PC-3 (cell line): ENCODE results near the gene FKBP1A. TPM values are rescaled to one million over a fixed set of nuclear protein-coding genes. Genes with fewer than 3 reads are reported as not detected.
"Not testable (repeated sequence)": the region's sequence is repeated elsewhere in the genome, so short reads cannot be mapped to it uniquely, and the experiment has no call there.

Source experiments
- ATAC-seq: fragments of 200-7000 bp; cut with Tn5 transposase; 2 replicates; pipeline ENCODE4 v1.9.1; 2020; ENCODE audit warnings: mild to moderate bottlenecking, moderate library complexity
- BruUV-seq: library from RNA; stranded (reverse); fragments of 400-500 nt; replicated peaks from 2 replicates; lab custom pipeline; 2021; lab: Mats Ljungman, UMichigan
- CTCF ChIA-PET: fragments of 300-600 bp; sonication (Branson Sonifier 250); formaldehyde crosslinking; loops from one replicate; lab custom pipeline; 2022; ENCODE audit warnings: antibody characterized with exemption; lab: Charles Lee
- POLR2A ChIA-PET: fragments of 300-600 bp; sonication (Branson Sonifier 250); formaldehyde crosslinking; loops from one replicate; lab custom pipeline; 2022; ENCODE audit warnings: antibody characterized with exemption; ENCODE audit not compliant: unreplicated experiment; lab: Charles Lee
- DNase-seq: peaks from one replicate; pipeline ENCODE4 v3.0.0-alpha.2; 2015
- H2AFZ ChIP-seq: fragments of 300-600 bp; sonication (generic); 2 replicates; pipeline ENCODE4 v1.6.0; 2016; ENCODE audit warnings: antibody characterized with exemption, low read length
- H3F3A ChIP-seq: fragments of 300-600 bp; sonication (generic); one replicate; pipeline ENCODE4 v1.6.0; 2017; ENCODE audit warnings: antibody characterized with exemption, low read length, control low read depth, mild to moderate bottlenecking; ENCODE audit not compliant: unreplicated experiment
- H3K27ac ChIP-seq: fragments of 300-600 bp; sonication (generic); 2 replicates; pipeline ENCODE4 v1.5.1; 2016; ENCODE audit warnings: mild to moderate bottlenecking, low read length
- H3K27me3 ChIP-seq: fragments of 300-600 bp; sonication (generic); 2 replicates; pipeline ENCODE4 v1.6.1; 2016; ENCODE audit warnings: low read length, mixed read lengths
- H3K36me3 ChIP-seq: fragments of 300-600 bp; sonication (generic); 2 replicates; pipeline ENCODE4 v1.6.1; 2016; ENCODE audit warnings: low read depth, mixed run types, low read length, mixed read lengths
- H3K4me1 ChIP-seq: fragments of 300-600 bp; sonication (generic); 2 replicates; pipeline ENCODE4 v1.5.1; 2016; ENCODE audit warnings: low read length; ENCODE audit not compliant: insufficient read depth
- H3K4me2 ChIP-seq: fragments of 300-600 bp; sonication (generic); 2 replicates; pipeline ENCODE4 v1.6.0; 2016; ENCODE audit warnings: low read length
- H3K4me3 ChIP-seq: fragments of 300-600 bp; sonication (generic); 2 replicates; pipeline ENCODE4 v1.5.1; 2016; ENCODE audit warnings: mild to moderate bottlenecking, low read length, mixed read lengths
- H3K79me2 ChIP-seq: fragments of 300-600 bp; sonication (generic); 2 replicates; pipeline ENCODE4 v1.6.1; 2017; ENCODE audit warnings: low read length, mixed read lengths
- H3K9ac ChIP-seq: fragments of 300-600 bp; sonication (generic); 2 replicates; pipeline ENCODE4 v1.6.0; 2016; ENCODE audit warnings: mild to moderate bottlenecking, low read length
- H3K9me2 ChIP-seq: fragments of 300-600 bp; sonication (generic); replicated peaks from 2 replicates; pipeline ENCODE4 v1.6.1; 2016; ENCODE audit warnings: mixed run types, low read length, mixed read lengths
- H3K9me3 ChIP-seq: fragments of 300-600 bp; sonication (generic); 2 replicates; pipeline ENCODE4 v1.6.1; 2016; ENCODE audit warnings: low read length, mixed read lengths
- H4K20me1 ChIP-seq: fragments of 300-600 bp; sonication (generic); 2 replicates; pipeline ENCODE4 v1.6.1; 2016; ENCODE audit warnings: low read length, mixed read lengths
- EZH2 ChIP-seq: fragments of 300-600 bp; sonication (generic); IDR thresholded peaks from one replicate; pipeline ENCODE4 v1.6.1; 2017; ENCODE audit warnings: antibody characterized with exemption, mild to moderate bottlenecking, low read length; ENCODE audit not compliant: unreplicated experiment
- EZH2phosphoT487 ChIP-seq: fragments of 300-600 bp; sonication (generic); IDR thresholded peaks from 2 replicates; pipeline ENCODE4 v1.6.1; 2018; ENCODE audit warnings: mild to moderate bottlenecking, antibody characterized with exemption, low read length, borderline replicate concordance
- intact Hi-C: fragments of 100-400 bp; cut with micrococcal nuclease; formaldehyde crosslinking; loops from 2 replicates; pipeline ENCODE4 v1.9.0; 2023
- total RNA-seq: library from RNA; depleted of rRNA; stranded (reverse); fragments of >200 nt; gene quantifications from 2 replicates; pipeline ENCODE4 v1.2.3, GENCODE V29; 2014
- TF ChIP-seq, protein P1 (sequence below): fragments of 300-600 bp; sonication (generic); conservative IDR thresholded peaks from 2 replicates; pipeline ENCODE4 v1.5.1; 2017; ENCODE audit warnings: antibody characterized with exemption, low read depth, mild to moderate bottlenecking, low read length

FKBP1A gene
- total RNA-seq, 1 experiment from 2014 or later, result 178 TPM

GRCh38 chr20:1401451-1401907 lies 8.6 kb upstream of the FKBP1A start:
- H3K9ac ChIP-seq, result no peak overlapping the region
- no peaks in the 10 kb centered on the region for H3K9me3 ChIP-seq
- intact Hi-C loops, result loop anchor here (2.0 kb wide), 1 partner anchor 35 kb away; no protein-coding TSS in a partner anchor
- ATAC-seq, result peak; percentile 40
- POLR2A ChIA-PET, result interaction anchor here (0.7 kb wide), 1 partner anchor 18 kb away, joined by 7 read pairs; no protein-coding TSS in a partner anchor
- H3K9me2 ChIP-seq, result no peaks in the 10 kb centered on the region
- H3K4me2 ChIP-seq, result peak overlapping the region; percentile 44
- CTCF ChIA-PET, result no interaction called here
- no TSS peak for BruUV-seq
- H2AFZ ChIP-seq, result no peak overlapping the region
- peak; percentile 79 for DNase-seq
- peak overlapping the region; percentile 93 for H3K27ac ChIP-seq
- H3K4me1 ChIP-seq, result peaks cover 57% of the 10 kb centered on the region
- no peak overlapping the region for H3K4me3 ChIP-seq
- H4K20me1 ChIP-seq, result no peaks in the 10 kb centered on the region
- H3K36me3 ChIP-seq, result peaks cover 6% of the 10 kb centered on the region; the same call in 1 of the 2 replicates
- H3K79me2 ChIP-seq, result no peaks in the 10 kb centered on the region
- peaks cover 8% of the 10 kb centered on the region for H3F3A ChIP-seq
- no peaks in the 10 kb centered on the region for H3K27me3 ChIP-seq
- TF ChIP-seq, protein P1, sequence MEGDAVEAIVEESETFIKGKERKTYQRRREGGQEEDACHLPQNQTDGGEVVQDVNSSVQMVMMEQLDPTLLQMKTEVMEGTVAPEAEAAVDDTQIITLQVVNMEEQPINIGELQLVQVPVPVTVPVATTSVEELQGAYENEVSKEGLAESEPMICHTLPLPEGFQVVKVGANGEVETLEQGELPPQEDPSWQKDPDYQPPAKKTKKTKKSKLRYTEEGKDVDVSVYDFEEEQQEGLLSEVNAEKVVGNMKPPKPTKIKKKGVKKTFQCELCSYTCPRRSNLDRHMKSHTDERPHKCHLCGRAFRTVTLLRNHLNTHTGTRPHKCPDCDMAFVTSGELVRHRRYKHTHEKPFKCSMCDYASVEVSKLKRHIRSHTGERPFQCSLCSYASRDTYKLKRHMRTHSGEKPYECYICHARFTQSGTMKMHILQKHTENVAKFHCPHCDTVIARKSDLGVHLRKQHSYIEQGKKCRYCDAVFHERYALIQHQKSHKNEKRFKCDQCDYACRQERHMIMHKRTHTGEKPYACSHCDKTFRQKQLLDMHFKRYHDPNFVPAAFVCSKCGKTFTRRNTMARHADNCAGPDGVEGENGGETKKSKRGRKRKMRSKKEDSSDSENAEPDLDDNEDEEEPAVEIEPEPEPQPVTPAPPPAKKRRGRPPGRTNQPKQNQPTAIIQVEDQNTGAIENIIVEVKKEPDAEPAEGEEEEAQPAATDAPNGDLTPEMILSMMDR, result no peak
- TF ChIP-seq EZH2, result no peak
- no peak for TF ChIP-seq EZH2phosphoT487

GRCh38 chr20:1399678-1400366 lies 7.0 kb upstream of the FKBP1A start:
- peak; percentile 48 for ATAC-seq
- H3K79me2 ChIP-seq, H3K9me3 ChIP-seq, H3K9me2 ChIP-seq, H3K36me3 ChIP-seq, H4K20me1 ChIP-seq, H3K27me3 ChIP-seq, BruUV-seq, H3F3A ChIP-seq: not testable (repeated sequence)
- intact Hi-C loops, result loop anchor here (1.0 to 2.0 kb wide), 3 partner anchors 8 to 37 kb away; no protein-coding TSS in a partner anchor
- peak; percentile 97 for DNase-seq
- H3K4me2 ChIP-seq, result peak overlapping the region; percentile 76
- ChIA-PET POLR2A (interaction anchor here (0.6 to 0.7 kb wide), 2 partner anchors 15 to 31 kb away, joined by 3 to 4 read pairs; no protein-coding TSS in a partner anchor), CTCF (interaction anchor here (0.6 to 1.3 kb wide), 7 partner anchors 16 to 377 kb away, joined by 3 to 4 read pairs (median 3); no protein-coding TSS in a partner anchor)
- H2AFZ ChIP-seq, result peak overlapping the region; percentile 25; the same call in 1 of the 2 replicates
- peak overlapping the region; percentile 53 for H3K9ac ChIP-seq
- H3K27ac ChIP-seq, result peak overlapping the region; percentile 93
- peak overlapping the region; percentile 47 for H3K4me3 ChIP-seq
- peaks cover 67% of the 10 kb centered on the region for H3K4me1 ChIP-seq

GRCh38 chr20:1398185-1398584 lies 5.3 kb upstream of the FKBP1A start:
- not testable (repeated sequence) for ATAC-seq, DNase-seq
- CTCF ChIA-PET, result interaction anchor here (0.6 kb wide), 1 partner anchor 23 kb away, joined by 3 read pairs; no protein-coding TSS in a partner anchor

More at GRCh38 chr20:1398185-1398584, 5.3 kb upstream of the FKBP1A start:
- H2AFZ ChIP-seq, H3K4me2 ChIP-seq, H3K36me3 ChIP-seq, H4K20me1 ChIP-seq, H3K9ac ChIP-seq, H3K79me2 ChIP-seq, POLR2A ChIA-PET, H3K9me2 ChIP-seq, H3F3A ChIP-seq, H3K4me3 ChIP-seq, H3K9me3 ChIP-seq, intact Hi-C loops, BruUV-seq, H3K27ac ChIP-seq, H3K27me3 ChIP-seq: not testable (repeated sequence)
- H3K4me1 ChIP-seq, result peaks cover 79% of the 10 kb centered on the region
